Measurements from ENCODE around the gene ANKRD55.
"Not testable (repeated sequence)": the region's sequence is repeated elsewhere in the genome, so short reads cannot be mapped to it uniquely, and the experiment has no call there.

Gene ANKRD55

GRCh38 chr5:56255502-56255901 is 22.4 kb upstream of the ANKRD55 start:
- ChIA-PET CTCF (no interaction called here), POLR2A (no interaction called here)
- no peak for DNase-seq (ENCODE audit: extremely low spot score)
- no peak for TF ChIP-seq TARDBP (IDR thresholded peaks at IDR 0.05)
- TF ChIP-seq ZNF384 (IDR thresholded peaks at IDR 0.05) = no peak
- TF ChIP-seq SP1 (IDR thresholded peaks at IDR 0.05) = no peak
- TF ChIP-seq ELF4 (IDR thresholded peaks at IDR 0.05) = no peak
- no peak for TF ChIP-seq BHLHE40 (IDR thresholded peaks at IDR 0.05; ENCODE audit: borderline replicate concordance)
- no peak for TF ChIP-seq CTBP1 (IDR thresholded peaks at IDR 0.05; ENCODE audit: borderline replicate concordance)
- no peak for TF ChIP-seq L3MBTL2 (conservative IDR thresholded peaks at IDR 0.05)
- no peak for TF ChIP-seq ARNT (IDR thresholded peaks at IDR 0.05)
- TF ChIP-seq FOXA1 (IDR thresholded peaks at IDR 0.05) = no peak
- TF ChIP-seq PKNOX1 (IDR thresholded peaks at IDR 0.05) = no peak
- no peak for TF ChIP-seq SUZ12 (IDR thresholded peaks at IDR 0.05)
- TF ChIP-seq NFRKB (IDR thresholded peaks at IDR 0.05) = no peak
- no peak for TF ChIP-seq HDGF (IDR thresholded peaks at IDR 0.05; ENCODE audit: borderline replicate concordance)
- TF ChIP-seq LEF1 (IDR thresholded peaks at IDR 0.05; ENCODE audit: borderline replicate concordance) = no peak
- TF ChIP-seq FOXK2 (IDR thresholded peaks at IDR 0.05) = no peak
- TF ChIP-seq FOXM1 (IDR thresholded peaks at IDR 0.05; ENCODE audit: borderline replicate concordance) = no peak

DNA sequence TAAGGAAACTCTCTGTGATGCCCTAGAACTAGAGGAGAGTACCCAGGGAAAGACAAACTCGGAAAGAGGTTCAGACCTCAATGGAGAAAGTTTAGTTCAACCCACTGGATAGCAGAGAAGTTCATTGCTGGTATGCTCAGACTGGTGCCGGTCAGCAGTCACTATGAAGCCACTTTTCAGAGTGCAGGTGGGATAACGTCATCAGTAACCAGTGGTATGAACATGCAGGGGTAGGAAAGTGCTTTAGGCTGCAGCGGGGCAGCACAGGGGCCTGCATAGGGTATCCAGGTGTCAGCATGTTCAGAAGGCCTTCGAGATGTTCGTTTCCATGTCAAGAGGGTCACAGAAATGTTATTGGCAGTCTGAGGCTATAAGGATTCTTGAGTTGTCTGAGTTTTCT is 20.8 kb upstream of the ANKRD55 start:
- POLR2A ChIA-PET = no interaction called here
- DNase-seq (ENCODE audit: extremely low spot score) = no peak
- CTCF ChIA-PET = no interaction called here
- TF ChIP-seq BHLHE40 (IDR thresholded peaks at IDR 0.05; ENCODE audit: borderline replicate concordance) = no peak
- TF ChIP-seq SUZ12 (IDR thresholded peaks at IDR 0.05) = no peak
- TF ChIP-seq NFRKB (IDR thresholded peaks at IDR 0.05) = no peak
- TF ChIP-seq FOXK2 (IDR thresholded peaks at IDR 0.05) = no peak
- no peak for TF ChIP-seq SP1 (IDR thresholded peaks at IDR 0.05)
- TF ChIP-seq LEF1 (IDR thresholded peaks at IDR 0.05; ENCODE audit: borderline replicate concordance) = no peak
- TF ChIP-seq TARDBP (IDR thresholded peaks at IDR 0.05) = no peak
- TF ChIP-seq FOXA1 (IDR thresholded peaks at IDR 0.05) = no peak
- no peak for TF ChIP-seq CTBP1 (IDR thresholded peaks at IDR 0.05; ENCODE audit: borderline replicate concordance)
- TF ChIP-seq PKNOX1 (IDR thresholded peaks at IDR 0.05) = no peak
- TF ChIP-seq ELF4 (IDR thresholded peaks at IDR 0.05) = no peak
- no peak for TF ChIP-seq L3MBTL2 (conservative IDR thresholded peaks at IDR 0.05)
- TF ChIP-seq ZNF384 (IDR thresholded peaks at IDR 0.05) = no peak
- no peak for TF ChIP-seq FOXM1 (IDR thresholded peaks at IDR 0.05; ENCODE audit: borderline replicate concordance)
- TF ChIP-seq ARNT (IDR thresholded peaks at IDR 0.05) = no peak
- TF ChIP-seq HDGF (IDR thresholded peaks at IDR 0.05; ENCODE audit: borderline replicate concordance) = no peak

DNA sequence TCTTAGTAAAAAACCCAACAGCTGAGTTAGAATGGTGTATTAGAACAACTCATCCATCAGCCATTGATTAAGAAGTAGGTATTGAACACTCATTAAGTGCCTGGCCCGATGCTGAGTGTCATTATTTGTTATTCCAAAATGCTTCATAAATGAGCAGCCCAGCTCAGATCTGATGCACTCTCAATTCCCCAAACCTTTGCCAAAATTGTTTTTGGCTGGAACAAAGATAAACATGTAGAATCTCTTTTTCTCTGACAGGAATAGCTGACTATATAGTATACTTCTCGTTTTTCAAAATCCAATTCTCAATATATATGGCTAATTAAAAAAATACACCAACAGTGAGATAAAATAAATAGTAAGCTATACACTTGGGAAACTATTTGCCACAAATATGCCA is 20.0 kb upstream of the ANKRD55 start:
- DNase-seq (ENCODE audit: extremely low spot score) = no peak
- no peak for TF ChIP-seq SP1 (IDR thresholded peaks at IDR 0.05)
- no peak for TF ChIP-seq SUZ12 (IDR thresholded peaks at IDR 0.05)
- TF ChIP-seq ELF4 (IDR thresholded peaks at IDR 0.05) = no peak
- TF ChIP-seq FOXM1 (IDR thresholded peaks at IDR 0.05; ENCODE audit: borderline replicate concordance) = no peak
- TF ChIP-seq PKNOX1 (IDR thresholded peaks at IDR 0.05) = no peak
- no peak for TF ChIP-seq HDGF (IDR thresholded peaks at IDR 0.05; ENCODE audit: borderline replicate concordance)
- no peak for TF ChIP-seq FOXA1 (IDR thresholded peaks at IDR 0.05)
- no peak for TF ChIP-seq TARDBP (IDR thresholded peaks at IDR 0.05)
- no peak for TF ChIP-seq LEF1 (IDR thresholded peaks at IDR 0.05; ENCODE audit: borderline replicate concordance)
- no peak for TF ChIP-seq ZNF384 (IDR thresholded peaks at IDR 0.05)
- TF ChIP-seq ARNT (IDR thresholded peaks at IDR 0.05) = no peak
- no peak for TF ChIP-seq FOXK2 (IDR thresholded peaks at IDR 0.05)
- no peak for TF ChIP-seq NFRKB (IDR thresholded peaks at IDR 0.05)
- TF ChIP-seq CTBP1 (IDR thresholded peaks at IDR 0.05; ENCODE audit: borderline replicate concordance) = no peak
- no peak for TF ChIP-seq L3MBTL2 (conservative IDR thresholded peaks at IDR 0.05)
- TF ChIP-seq BHLHE40 (IDR thresholded peaks at IDR 0.05; ENCODE audit: borderline replicate concordance) = no peak
- ChIA-PET CTCF (no interaction called here), POLR2A (no interaction called here)

DNA sequence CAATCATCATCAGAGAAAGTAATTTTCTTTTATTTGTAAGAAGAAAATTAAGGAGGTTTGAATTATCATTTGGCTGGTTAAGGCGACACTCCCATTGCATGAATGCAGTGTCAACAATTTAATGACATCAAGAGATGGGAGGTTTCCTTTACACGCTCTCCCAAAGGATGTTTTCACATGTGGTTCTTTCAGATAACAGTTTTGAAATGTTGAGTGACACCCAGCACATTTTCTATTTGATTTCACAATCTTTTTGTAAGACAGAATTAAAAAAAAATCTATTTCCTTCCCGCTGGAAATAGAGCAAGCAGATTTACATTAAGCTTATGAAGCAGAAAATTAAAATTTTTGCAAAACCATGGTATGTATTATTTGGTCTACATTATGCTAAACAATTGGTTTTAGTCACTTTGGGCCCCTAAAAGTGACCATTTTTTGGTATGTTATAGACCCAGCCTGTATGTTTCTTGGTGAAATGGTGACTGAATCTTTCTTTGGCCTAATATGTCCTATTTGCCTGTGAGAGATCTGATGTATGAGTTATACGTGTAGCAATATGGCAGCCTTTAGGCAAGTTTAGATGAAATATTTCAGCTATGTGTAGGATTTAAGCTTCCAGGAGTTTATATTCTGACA is 18.9 kb upstream of the ANKRD55 start:
- ChIA-PET CTCF (interaction anchor here (0.6 kb wide), 1 partner anchor 23 kb away, joined by 3 read pairs; no protein-coding TSS in a partner anchor), POLR2A (no interaction called here)
- DNase-seq (ENCODE audit: extremely low spot score) = no peak
- TF ChIP-seq NFRKB (IDR thresholded peaks at IDR 0.05) = no peak
- no peak for TF ChIP-seq L3MBTL2 (conservative IDR thresholded peaks at IDR 0.05)

DNA sequence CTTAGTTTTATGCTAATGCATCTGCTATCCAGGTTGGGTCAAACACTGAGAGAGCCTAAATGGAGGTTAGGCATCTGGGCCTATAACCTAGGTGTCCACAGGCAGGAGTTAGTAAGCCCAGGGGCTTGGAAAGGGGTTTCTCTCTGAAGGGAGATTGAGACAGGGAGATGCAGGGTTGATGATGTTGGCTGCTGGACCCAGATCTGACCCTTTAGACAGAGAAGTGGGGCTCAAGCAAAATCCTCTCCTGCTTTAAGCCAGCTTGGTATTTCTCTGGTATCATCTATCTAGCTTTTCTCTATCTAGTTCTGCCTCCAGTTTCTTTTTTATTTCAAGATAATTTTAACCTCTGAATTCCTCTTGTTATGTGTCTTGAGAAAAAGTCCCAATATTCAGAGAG is 18.3 kb upstream of the ANKRD55 start:
- CTCF ChIA-PET = no interaction called here
- TF ChIP-seq FOXA1 (IDR thresholded peaks at IDR 0.05) = no peak
- POLR2A ChIA-PET = no interaction called here
- no peak for DNase-seq (ENCODE audit: extremely low spot score)

DNA sequence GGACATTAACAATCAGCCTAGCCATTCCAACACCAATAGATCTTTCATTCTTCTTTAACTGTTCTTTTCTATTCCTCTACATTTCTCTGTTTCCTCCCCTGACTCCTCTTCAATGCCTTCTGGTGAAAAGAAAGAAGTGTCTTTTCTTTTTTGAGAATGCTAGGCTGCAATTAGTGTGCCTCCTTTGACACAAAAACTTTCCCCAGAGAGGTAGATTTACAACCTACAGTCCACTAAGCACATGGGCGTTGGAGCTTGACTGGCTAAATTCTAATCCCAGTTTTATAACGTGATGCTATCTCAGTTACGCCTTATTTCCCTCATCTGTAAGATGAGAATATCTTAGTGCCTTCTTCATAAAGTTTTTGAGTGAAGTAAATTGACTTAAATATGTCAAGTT is 16.9 kb upstream of the ANKRD55 start:
- TF ChIP-seq ZNF384 (IDR thresholded peaks at IDR 0.05) = no peak
- no peak for TF ChIP-seq TARDBP (IDR thresholded peaks at IDR 0.05)
- TF ChIP-seq FOXA1 (IDR thresholded peaks at IDR 0.05) = no peak
- no peak for TF ChIP-seq LEF1 (IDR thresholded peaks at IDR 0.05; ENCODE audit: borderline replicate concordance)
- no peak for TF ChIP-seq SP1 (IDR thresholded peaks at IDR 0.05)
- TF ChIP-seq SUZ12 (IDR thresholded peaks at IDR 0.05) = no peak
- no peak for TF ChIP-seq L3MBTL2 (conservative IDR thresholded peaks at IDR 0.05)
- no peak for TF ChIP-seq ARNT (IDR thresholded peaks at IDR 0.05)
- TF ChIP-seq ELF4 (IDR thresholded peaks at IDR 0.05) = no peak
- no peak for TF ChIP-seq BHLHE40 (IDR thresholded peaks at IDR 0.05; ENCODE audit: borderline replicate concordance)
- no peak for TF ChIP-seq HDGF (IDR thresholded peaks at IDR 0.05; ENCODE audit: borderline replicate concordance)

GRCh38 chr5:56249085-56249484 is 16.0 kb upstream of the ANKRD55 start:
- DNase-seq (ENCODE audit: extremely low spot score) = not testable (repeated sequence)

More for the DNA sequence above, 16.9 kb upstream of the ANKRD55 start:
- ChIA-PET POLR2A (no interaction called here), CTCF (interaction anchor here (0.6 kb wide), 1 partner anchor 16 kb away, joined by 4 read pairs; no protein-coding TSS in a partner anchor)
- DNase-seq (ENCODE audit: extremely low spot score) = no peak

More at GRCh38 chr5:56249085-56249484, 16.0 kb upstream of the ANKRD55 start:
- CTCF ChIA-PET, POLR2A ChIA-PET: not testable (repeated sequence)

All from HEK293T (cell line).